ENCODE measurements around the gene FXYD3. TPM values are rescaled to one million over a fixed set of nuclear protein-coding genes. Genes with fewer than 3 reads are reported as not detected.

The FXYD3 gene
- polyA plus RNA-seq, 1 donor = 291 TPM

GRCh38 chr19:35171730-35172129 lies 56.1 kb downstream of the FXYD3 start:
- DNase-seq = no peak
- Histone ChIP-seq H3K27me3 (ENCODE audit: control insufficient read depth, insufficient read depth, low read length) (no peaks in the 10 kb centered on the region), H3K27ac (ENCODE audit: low read length) (no peak overlapping the region), H3K4me1 (ENCODE audit: control insufficient read depth, insufficient read depth, low read length) (peaks cover 4% of the 10 kb centered on the region), H3K9me3 (ENCODE audit: control insufficient read depth, low read depth, low read length) (peaks cover 6% of the 10 kb centered on the region), H3K4me3 (ENCODE audit: low read length) (no peak overlapping the region), H3K36me3 (ENCODE audit: control insufficient read depth, insufficient read depth, low read length) (peaks cover under 1% of the 10 kb centered on the region)
- whole genome bisulfite sequencing (ENCODE audit: insufficient coverage, low lambda C conversion rate) = no CpG with 5 or more reads among the region's 3 CpGs

Other genes starting within 250 kb of the FXYD3 start
- gene ZNF30, start 188.9 kb upstream of the FXYD3 start, polyA plus RNA-seq = 7.4 TPM
- gene ZNF792, start 151.6 kb upstream of the FXYD3 start, polyA plus RNA-seq = 5.1 TPM
- 53.2 TPM for gene GRAMD1A, start 115.5 kb upstream of the FXYD3 start, polyA plus RNA-seq
- 0.96 TPM for gene SCN1B, start 85.4 kb upstream of the FXYD3 start, polyA plus RNA-seq
- gene HPN, start 74.1 kb upstream of the FXYD3 start, polyA plus RNA-seq = 309 TPM
- 9.4 TPM for gene LGI4, start 19.2 kb downstream of the FXYD3 start, polyA plus RNA-seq
- gene FXYD1, start 23.0 kb downstream of the FXYD3 start, polyA plus RNA-seq = 23.2 TPM
- gene FXYD7, start 27.4 kb downstream of the FXYD3 start, polyA plus RNA-seq = 7.6 TPM
- gene FXYD5, start 38.9 kb downstream of the FXYD3 start, polyA plus RNA-seq = 53.4 TPM
- not detected for gene FAM187B, start 112.9 kb downstream of the FXYD3 start, polyA plus RNA-seq
- gene LSR, start 133.2 kb downstream of the FXYD3 start, polyA plus RNA-seq = 99.1 TPM
- 121 TPM for gene USF2, start 153.1 kb downstream of the FXYD3 start, polyA plus RNA-seq
- gene HAMP, start 166.7 kb downstream of the FXYD3 start, polyA plus RNA-seq = 1.4 TPM
- 0.37 TPM for gene MAG, start 176.3 kb downstream of the FXYD3 start, polyA plus RNA-seq
- 2.2 TPM for gene CD22, start 213.4 kb downstream of the FXYD3 start, polyA plus RNA-seq
- gene FFAR1, start 232.1 kb downstream of the FXYD3 start, polyA plus RNA-seq = 1.8 TPM
- gene FFAR3, start 242.6 kb downstream of the FXYD3 start, polyA plus RNA-seq = 0.79 TPM

All from large intestine (tissue), 3 donors.